Activated CD8-positive, alpha-beta memory T cell treated with anti-CD3 and anti-CD28 coated beads for 48 hours (primary cell): ENCODE measurements around the gene SPG21.

Source experiments
- DNase-seq, 3 experiments: peaks; one replicate each; pipeline ENCODE4 v3.0.0-alpha.2; 2020; ENCODE audit warnings: low read depth in 2 of 3, low spot score in 2 of 3

The SPG21 gene

DNA sequence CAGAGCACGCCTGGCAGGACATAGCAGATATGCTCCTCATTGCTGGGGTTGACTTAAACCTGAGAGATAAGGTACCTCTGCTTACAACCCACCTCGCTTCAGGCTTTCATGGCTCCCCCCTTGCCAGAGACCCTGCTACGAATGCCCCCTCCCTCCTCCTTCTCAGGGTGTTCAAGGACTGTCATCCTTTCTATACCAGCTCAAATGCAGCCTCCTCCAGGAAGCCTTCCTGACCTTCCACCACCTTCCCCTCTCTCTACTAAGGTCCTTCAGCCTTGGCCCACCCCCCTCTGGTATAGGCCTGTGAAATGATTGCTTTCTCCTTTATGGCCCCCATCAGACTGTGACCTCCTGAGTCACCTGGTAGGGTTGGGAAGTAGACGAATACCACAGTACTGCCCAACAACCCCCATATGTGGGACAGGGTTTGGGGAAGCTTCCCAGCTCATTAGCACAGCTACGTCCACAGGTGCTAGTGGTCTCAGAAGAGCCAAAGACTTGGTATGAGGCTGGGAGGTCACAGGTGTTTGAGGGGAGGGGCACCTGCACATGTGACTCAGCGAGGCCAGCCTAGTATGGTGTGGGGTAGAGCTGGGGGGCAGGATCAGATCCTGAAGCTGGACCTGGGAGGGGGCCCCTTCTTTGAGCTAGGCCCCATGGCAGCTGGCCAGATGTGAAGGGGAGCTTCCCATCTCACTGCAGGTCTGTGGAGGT is 46.0 kb downstream of the SPG21 start:
- no peak for DNase-seq

DNA sequence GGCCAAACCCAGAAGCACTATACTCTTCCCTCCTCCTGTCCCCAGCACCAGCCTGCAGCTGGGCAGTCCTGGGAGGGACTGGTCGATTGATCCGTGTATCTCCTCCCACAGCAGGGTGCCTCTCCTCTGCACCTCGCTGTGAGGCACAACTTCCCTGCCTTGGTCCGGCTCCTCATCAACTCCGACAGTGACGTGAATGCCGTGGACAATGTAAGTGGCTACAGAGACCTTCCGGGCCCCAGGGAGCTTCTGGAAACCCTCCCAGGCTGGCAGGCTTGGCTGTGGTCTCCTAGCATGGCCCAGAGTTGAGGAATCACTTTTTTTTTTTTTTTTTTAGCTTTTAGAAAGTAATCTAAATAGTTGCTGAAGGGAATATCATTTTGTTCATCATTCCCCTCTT is 47.4 kb downstream of the SPG21 start:
- no peak for DNase-seq

DNA sequence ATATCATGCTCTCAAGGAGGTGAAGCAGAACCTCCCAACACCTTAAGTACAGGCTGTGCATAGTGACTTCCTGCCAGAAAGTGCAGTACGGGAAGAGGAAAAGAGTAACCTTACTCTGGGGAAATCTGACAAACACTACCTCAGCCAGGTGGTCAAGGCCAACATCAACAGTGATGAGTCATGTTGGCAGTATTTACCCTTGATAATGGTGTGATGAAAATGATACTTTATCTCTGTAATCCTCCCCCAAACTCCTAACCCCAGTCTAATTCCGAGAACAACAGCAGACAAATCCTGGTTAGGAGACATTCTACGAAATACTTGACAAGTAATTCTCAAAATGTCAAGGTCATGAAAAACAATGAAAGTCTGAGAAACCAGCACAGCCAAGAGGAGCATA is 51.5 kb downstream of the SPG21 start:
- no peak for DNase-seq

DNA sequence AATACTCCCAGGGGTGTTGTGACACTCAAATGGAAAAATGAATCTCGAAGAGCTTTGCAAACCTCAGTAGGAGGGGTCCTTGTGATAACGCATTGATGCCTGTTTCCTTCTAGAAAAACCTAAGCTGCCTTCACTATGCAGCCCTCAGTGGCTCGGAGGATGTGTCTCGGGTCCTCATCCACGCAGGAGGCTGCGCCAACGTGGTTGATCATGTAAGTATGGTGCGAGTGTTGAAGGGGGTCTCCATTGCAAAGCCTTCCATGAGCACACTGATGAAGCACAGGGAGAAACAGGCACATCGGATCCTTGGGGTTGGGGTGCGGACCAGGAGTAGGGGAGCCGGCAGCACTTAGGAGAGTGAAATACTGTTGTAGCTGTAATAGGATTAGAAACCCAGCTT is 55.7 kb downstream of the SPG21 start:
- DNase-seq: no peak

DNA sequence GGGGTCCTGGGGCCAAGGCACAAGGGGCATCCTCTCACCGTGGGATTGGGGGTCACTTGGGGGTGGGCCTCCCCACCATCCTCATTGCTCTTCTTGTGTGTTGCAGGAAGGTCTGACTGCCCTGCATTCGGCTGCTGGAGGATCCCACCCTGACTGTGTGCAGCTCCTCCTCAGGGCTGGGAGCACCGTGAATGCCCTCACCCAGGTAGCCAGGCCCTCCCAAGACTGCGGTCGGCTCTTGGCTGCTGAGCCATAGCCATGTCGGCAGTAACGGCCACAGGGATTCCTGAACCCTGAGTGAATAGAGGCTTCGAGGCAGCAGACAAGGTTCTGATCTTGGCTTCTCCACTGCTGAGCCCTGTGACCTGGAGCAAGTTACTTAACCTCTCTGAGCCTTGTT is 58.3 kb downstream of the SPG21 start:
- DNase-seq: no peak

DNA sequence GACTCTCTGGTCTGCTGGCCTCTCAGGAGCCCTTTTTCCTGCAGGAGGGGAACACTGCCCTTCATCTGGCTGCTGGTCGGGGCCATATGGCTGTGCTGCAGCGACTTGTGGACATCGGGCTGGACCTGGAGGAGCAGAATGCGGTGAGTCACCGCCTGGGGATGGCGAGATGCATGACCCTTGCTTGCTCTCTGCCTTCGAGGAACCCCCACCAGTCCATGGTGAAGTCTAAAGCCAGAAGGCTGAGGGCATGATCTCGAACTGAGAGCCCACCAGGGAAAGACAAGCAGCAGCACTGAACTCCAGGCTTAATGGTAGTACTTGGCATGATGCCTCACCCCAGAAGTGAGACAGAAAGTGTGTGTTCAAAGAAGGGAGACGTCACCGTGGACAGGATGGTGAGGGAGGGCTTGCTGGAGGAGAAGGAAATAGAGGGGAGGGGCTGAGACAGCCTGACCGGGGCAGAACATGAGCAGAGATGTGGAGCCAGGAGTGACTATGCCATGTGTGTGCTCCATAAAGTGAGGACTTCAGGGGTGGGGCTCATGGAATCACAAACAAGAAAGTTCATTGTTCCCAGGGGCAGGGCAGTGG is 58.8 kb downstream of the SPG21 start:
- DNase-seq: no peak

DNA sequence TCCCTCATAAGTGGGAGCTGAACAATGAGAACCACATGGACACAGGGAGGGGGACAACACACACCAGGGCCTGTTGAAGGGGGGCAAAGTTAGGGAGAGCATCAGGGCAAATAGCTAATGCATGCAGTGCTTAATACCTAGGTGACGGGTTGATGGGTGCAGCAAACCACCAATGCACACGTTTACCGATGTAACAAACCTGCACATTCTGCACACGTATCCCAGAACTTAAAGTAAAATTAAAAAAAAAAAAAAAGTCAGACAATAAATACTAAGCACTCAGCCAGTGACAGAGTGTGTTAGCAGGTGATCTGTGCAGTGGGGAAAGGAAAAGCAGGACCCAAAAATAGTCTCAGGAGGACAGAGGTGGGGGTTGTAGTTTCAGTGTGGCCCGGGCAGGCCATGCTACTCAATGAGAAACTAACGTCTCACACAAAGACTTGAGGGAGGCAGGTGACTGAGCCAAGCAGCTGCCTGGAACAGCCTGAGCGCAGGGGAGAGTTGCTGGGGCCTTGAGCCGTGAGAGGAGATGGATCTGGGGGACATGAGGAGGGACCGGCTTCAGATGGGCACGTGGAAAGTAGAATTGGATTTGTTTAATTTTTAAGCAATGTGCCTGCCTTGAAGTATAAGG is 59.6 kb downstream of the SPG21 start:
- no peak for DNase-seq

DNA sequence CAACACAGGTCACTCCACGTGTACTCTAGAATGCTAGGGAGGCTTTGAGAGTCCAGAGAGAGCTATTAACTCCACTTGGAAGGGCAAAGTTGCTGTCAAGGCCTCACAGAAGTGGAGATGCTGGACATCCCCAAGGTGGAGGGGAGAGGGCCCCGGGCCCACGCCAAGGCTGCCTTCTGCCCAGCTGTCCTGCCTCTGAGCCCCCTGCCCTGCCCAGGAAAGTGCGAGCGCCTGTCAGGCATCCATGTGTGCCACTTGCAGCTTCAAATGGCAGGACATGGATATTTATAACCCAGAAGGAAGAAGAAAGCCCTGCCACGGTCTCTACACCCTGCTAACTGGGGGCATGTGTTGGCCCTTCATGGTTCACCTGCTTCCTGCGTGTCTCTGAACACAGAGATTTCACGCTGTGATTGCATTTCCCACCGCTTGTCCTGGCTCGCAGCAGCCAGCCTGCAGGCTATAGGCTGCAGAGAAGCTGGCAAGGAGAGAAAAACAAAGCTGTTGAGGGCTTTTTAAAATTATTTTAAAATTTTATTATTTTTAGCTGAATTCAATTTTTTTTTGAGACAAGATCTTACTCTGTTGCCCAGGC is 61.0 kb downstream of the SPG21 start:
- no peak for DNase-seq

DNA sequence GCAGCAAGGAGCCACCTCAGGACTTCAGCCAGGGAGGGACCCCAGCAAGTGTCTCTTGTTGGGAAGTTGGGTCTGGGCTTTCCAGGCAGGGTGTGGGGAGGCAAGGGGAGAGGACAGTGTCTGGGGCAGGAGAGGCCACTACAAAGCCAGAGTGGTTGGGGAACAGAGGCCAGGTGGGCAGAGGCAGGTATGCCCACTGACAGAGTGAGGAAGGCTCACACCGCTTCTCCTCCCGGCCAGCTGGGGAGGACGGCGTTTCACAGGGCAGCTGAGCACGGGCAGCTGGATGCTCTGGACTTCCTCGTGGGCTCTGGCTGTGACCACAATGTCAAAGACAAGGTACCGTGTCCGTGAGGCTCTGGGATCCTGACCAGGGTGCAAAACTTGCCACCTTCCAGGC is 63.1 kb downstream of the SPG21 start:
- DNase-seq: no peak

DNA sequence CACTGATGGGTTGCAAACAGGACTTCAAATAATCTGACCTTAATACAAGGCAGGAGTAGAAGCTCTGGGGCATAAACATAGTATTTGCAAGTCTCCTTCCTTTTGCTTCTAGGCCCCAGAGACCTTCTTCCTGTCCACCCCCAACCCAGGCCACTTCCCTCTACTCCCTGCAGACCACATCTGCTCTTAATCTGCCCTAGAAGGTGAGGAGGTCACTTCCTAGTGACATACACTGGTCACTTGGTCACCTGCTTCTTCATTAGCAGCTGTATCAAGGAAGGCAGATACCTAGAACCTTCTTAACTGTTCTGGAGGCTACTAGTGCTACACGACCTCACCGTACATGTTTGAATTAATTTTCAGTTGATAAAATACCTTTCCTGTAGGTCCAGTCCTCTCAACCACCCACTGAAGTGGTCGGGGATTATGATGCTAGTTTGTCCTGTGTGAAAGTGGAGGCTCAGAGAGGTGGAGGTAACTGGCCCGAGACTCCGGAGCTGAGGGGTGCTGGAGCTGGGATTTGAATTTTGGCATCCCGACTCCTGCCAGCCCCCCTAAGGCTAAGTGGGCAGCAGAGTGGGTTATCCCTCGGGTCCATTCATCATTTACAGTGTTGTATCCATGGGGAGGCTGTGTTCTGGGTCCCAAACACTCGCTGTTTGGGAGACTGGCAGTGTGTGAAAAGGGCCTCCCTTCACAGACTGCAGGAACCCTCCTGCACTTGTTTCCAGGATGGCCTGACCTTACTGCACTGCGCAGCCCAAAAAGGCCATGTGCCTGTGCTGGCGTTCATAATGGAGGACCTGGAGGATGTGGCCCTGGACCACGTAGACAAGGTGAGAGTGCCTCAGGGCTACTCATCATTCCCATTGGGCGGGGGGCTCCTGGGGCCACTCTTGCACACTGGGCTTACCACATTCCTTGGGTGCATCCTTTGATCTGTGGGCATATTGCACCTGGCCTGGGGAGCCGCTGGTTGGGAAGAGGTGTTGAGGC is 64.1 kb downstream of the SPG21 start:
- DNase-seq: no peak

DNA sequence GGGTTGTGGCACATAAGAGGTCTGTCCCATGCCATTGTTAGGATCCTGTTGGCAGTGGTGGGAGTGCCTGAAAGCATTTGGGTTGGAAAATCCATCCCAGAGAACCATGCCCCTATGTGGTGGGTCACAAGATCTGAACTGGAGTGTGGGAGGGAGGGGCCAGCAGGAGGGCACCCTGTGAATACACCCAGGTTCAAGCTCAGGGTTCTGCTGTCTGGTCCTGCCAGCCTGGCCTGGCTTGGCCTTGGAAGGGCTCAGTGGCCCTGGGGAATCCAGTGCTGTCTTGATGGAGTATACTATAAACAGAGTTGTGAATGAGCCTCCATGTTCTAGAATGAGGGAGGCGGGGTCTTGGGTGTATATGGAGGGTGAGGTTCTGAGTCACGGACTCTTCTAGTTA is 66.2 kb downstream of the SPG21 start:
- DNase-seq: no peak

DNA sequence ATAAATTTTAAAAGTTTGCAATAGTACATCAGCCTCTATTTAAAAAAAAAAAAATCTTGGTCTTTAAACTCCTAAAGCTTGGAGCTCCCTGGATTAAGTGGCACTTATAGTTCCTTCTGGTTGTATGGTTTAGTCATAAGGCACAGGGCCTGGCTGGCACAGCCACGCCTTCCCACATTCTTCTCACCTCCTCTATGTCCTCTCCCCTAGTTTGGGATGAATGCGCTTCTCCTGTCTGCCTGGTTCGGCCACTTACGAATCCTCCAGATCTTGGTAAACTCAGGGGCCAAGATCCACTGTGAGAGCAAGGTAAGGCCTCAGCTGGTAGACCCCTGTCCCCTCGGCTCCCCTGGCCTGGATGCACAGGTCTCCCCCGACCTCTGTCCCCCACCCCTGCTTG is 68.0 kb downstream of the SPG21 start:
- DNase-seq: no peak

DNA sequence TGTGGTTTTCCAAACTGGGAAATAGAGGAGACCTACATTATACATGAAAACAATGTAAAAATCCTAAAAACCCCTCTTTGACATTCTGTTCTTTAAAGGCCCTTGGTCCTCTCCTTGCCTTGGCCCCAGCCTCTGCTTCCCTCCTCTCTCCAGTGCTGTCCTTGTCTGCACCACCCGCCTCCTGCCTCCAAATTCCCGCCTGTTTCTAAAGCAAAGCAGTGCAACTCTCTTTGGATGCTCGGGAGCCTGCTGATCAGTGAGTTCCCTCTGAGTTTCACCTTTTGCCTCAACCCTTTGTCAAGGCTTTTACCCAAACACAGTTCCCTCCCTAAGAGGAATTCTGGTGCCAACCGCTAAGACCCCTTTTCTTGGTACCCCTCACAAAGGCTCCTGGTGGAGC is 70.0 kb downstream of the SPG21 start:
- no peak for DNase-seq

DNA sequence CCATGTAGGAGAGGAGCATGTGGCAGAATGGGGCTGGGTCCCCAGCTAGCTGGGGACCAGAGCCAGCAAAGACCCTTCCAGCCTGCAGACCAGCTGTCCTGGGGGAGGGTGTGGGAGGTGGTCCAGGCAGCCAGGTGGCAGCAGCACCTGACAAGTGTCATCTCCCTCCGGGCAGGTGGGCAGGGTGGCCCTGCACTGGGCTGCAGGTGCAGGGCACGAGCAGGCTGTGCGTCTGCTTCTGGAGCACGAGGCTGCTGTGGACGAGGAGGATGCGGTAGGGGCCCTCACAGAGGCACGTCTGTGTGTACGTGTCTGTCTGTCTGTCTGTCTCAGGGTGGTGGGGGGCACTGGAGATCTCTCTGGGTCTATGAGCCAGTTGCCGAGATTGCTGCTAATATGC is 72.5 kb downstream of the SPG21 start:
- no peak for DNase-seq

DNA sequence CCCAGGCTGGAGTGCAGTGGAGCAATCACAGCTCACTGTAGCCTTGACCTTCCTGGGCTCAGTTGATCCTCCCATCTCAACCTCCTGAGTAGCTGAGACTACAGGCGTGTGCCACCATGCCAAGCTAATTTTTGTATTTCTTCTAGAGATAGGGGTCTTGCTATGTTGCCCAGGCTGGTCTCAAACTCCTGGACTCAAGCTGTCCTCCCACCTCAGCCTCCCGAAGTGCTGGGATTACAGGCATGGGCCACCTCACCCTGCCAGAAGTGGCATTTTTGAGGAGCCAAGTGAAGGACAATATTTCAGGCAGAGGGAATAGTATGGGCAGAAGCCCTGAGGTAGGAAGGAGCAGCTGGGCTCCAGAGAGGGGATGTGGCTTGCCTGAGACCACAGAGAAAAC is 73.3 kb downstream of the SPG21 start:
- DNase-seq: no peak

DNA sequence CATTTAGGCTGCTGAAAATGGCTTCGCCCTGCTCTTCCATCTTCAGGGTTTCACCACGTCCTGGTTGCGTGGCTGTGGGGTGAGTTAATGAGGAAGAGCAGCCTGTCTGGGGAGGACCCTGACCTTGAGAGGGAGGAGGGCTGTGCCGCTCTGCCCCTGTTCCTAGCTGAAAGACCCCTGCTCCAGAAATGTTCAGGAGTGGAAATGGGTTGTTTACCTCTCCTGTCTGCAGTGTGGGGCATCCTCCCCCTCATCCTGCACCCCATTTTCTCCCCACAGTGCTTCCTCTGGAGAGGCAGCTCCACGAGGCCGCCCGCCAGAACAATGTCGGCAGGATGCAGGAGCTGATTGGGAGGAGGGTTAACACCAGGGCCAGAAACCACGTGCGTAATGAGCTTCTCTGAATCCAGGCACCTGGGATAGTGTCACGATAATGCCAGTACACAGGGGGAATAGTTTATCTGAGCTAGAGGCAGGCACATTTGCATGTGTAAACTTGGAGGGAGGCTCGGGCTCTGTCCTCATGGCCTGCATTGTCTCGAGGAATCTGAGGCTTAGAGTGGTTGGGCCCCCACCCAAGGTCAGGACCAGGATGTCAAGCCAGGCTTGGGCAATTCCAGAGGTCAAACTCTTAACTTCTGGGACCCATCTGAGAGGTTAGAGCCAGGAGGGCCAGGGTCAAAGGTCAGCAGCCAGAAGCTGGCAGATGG is 74.0 kb downstream of the SPG21 start:
- no peak for DNase-seq
